GM10266 (cell line): ENCODE data around the gene FGF18.
"Not testable (repeated sequence)": the region's sequence is repeated elsewhere in the genome, so short reads cannot be mapped to it uniquely, and the experiment has no call there.

Source experiments
- DNase-seq: peaks from one replicate; pipeline ENCODE4 v3.0.0; 2012; ENCODE audit errors: extremely low spot score
- TF ChIP-seq, protein P1 (sequence below): IDR thresholded peaks from 2 replicates; pipeline ENCODE4 v1.5.1; 2012; ENCODE audit warnings: mild to moderate bottlenecking, low read depth; ENCODE audit not compliant: control insufficient read depth, insufficient read depth; ENCODE audit errors: missing control alignments

The FGF18 gene, protein sequence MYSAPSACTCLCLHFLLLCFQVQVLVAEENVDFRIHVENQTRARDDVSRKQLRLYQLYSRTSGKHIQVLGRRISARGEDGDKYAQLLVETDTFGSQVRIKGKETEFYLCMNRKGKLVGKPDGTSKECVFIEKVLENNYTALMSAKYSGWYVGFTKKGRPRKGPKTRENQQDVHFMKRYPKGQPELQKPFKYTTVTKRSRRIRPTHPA

GRCh38 chr5:171418982-171419687 is at the start of gene FGF18:
Gene FGF18, plus strand, starts transcription at chr5:171419647. Its CDS starts 553 bp downstream, at chr5:171420200.
- TF ChIP-seq, protein P1, sequence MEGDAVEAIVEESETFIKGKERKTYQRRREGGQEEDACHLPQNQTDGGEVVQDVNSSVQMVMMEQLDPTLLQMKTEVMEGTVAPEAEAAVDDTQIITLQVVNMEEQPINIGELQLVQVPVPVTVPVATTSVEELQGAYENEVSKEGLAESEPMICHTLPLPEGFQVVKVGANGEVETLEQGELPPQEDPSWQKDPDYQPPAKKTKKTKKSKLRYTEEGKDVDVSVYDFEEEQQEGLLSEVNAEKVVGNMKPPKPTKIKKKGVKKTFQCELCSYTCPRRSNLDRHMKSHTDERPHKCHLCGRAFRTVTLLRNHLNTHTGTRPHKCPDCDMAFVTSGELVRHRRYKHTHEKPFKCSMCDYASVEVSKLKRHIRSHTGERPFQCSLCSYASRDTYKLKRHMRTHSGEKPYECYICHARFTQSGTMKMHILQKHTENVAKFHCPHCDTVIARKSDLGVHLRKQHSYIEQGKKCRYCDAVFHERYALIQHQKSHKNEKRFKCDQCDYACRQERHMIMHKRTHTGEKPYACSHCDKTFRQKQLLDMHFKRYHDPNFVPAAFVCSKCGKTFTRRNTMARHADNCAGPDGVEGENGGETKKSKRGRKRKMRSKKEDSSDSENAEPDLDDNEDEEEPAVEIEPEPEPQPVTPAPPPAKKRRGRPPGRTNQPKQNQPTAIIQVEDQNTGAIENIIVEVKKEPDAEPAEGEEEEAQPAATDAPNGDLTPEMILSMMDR: no peak
- peak; percentile 78 for DNase-seq

GRCh38 chr5:171369898-171370297 is 49.5 kb upstream of the FGF18 start:
- no peak for DNase-seq

DNA sequence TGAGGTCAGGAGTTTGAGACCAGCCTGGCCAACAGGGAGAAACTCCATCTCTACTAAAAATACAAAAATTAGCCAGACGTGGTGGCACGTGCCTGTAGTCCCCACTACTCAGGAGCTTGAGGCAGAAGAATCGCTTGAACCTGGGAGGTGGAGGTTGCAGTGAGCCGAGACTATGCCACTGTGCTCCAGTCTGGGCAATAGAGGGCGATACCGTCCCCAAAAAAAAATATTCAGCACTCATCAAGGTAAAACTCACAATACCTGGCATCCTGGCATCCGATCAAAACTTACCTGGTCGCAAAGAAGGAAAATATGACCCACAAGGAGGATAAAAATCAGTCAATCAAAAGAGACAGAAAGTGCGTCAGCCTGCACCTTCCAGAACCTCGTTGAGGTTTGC is 48.6 kb upstream of the FGF18 start:
- DNase-seq: not testable (repeated sequence)

More at GRCh38 chr5:171369898-171370297, 49.5 kb upstream of the FGF18 start:
- TF ChIP-seq, protein P1: no peak

GRCh38 chr5:171371326-171371725 is 48.1 kb upstream of the FGF18 start:
- TF ChIP-seq, protein P1: no peak
- DNase-seq: no peak

More for the DNA sequence above, 48.6 kb upstream of the FGF18 start:
- TF ChIP-seq, protein P1: peak; percentile 22

DNA sequence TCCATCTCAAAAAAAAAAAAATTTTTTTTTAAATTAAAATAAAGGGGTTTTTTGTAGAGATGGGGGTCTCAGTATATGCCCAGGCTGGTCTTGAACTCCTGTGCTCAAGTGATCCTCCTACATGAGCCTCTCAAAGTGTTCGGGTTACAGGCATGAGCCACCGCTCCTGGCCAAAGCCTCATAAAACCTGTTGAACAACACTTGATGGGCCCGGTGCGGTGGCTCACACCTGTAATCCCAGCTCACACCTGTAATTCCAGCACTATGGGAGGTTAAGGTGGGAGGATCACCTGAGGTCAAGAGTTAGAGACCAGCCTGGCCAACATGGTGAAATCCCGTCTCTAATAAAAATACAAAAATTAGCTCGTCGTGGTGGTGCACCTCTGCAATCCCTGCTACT is 39.5 kb upstream of the FGF18 start:
- TF ChIP-seq, protein P1: no peak
- no peak for DNase-seq

DNA sequence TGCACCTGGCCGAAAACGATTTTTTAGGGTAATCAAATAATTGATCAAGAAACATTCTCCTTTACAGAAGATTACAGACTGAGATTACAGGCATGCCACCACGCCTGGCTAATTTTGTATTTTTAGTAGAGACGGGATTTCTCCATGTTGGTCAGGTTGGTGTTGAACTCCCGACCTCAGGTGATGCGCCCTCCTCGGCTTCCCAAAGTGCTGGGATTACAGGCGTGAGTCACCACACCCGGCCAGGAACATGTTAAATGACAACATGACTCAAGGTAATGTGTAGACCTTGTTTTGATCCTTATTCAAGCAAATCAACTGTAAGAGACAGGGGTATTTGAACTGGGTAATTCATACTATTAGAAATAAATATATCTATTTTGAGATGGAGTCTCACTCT is 35.0 kb upstream of the FGF18 start:
- not testable (repeated sequence) for DNase-seq

DNA sequence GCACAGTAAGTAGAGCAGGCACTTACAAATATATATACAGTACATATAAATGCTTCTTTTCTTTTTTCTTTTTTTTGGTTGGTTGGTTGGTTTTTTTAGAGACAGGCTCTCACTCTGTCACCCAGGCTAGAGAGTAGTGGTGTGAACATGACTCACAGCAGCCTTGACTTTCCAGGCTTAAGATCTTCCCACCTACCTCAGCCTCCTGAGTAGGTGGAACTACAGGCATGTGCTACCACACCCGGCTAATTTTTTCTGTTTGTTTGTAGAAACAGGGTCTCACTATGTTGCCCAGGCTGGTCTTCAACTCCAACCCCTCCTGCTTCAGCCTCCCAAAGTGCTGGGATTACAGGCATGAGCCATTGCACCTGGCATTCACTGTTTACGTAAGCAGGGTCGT is 34.4 kb upstream of the FGF18 start:
- not testable (repeated sequence) for DNase-seq

GRCh38 chr5:171386006-171386671 is 33.3 kb upstream of the FGF18 start:
- TF ChIP-seq, protein P1: no peak
- no peak for DNase-seq
